Suprapubic skin (tissue), 4 donors: ENCODE measurements around the gene CRX.

Source experiments
- CTCF ChIP-seq, 2 donors: fragments of 200-600 bp in 1 of 2; fragments of 450-650 bp in 1 of 2; sonication (generic) in 1 of 2; IDR thresholded peaks; one replicate each; pipeline ENCODE4 v1.5.1; 2016 to 2019; ENCODE audit warnings: antibody characterized with exemption in 2 of 2, mild to moderate bottlenecking in 1 of 2, moderate library complexity in 1 of 2
- EP300 ChIP-seq: sonication (generic); formaldehyde crosslinking; IDR thresholded peaks from one replicate; pipeline ENCODE4 v1.6.1; 2017; ENCODE audit warnings: antibody characterized with exemption
- POLR2A ChIP-seq, 2 donors: fragments of 450-650 bp; IDR thresholded peaks; one replicate each; pipeline ENCODE4 v1.6.1; 2017; ENCODE audit warnings: antibody characterized with exemption in 2 of 2, mild to moderate bottlenecking in 2 of 2, moderate library complexity in 2 of 2
- POLR2AphosphoS5 ChIP-seq, 3 donors: sonication (generic); formaldehyde crosslinking; IDR thresholded peaks; one replicate each; pipeline ENCODE4 v1.6.1; 2017; ENCODE audit warnings: antibody characterized with exemption in 3 of 3

- TF ChIP-seq CTCF (IDR thresholded peaks at IDR 0.05) = no peak
- no peak for TF ChIP-seq POLR2A (IDR thresholded peaks at IDR 0.05)
- no peak for TF ChIP-seq POLR2AphosphoS5 (IDR thresholded peaks at IDR 0.05)
- no peak for TF ChIP-seq EP300
Observed at GRCh38 chr19:47780215-47780551, 41.6 kb upstream of the CRX start.
